ELF-1 (cell line): ENCODE data around the gene NHERF2.

Experiments
- DNase-seq: peaks from one replicate; pipeline ENCODE4 v3.0.0-alpha.2; 2016; ENCODE audit warnings: low read depth, low spot score

The NHERF2 gene

DNA sequence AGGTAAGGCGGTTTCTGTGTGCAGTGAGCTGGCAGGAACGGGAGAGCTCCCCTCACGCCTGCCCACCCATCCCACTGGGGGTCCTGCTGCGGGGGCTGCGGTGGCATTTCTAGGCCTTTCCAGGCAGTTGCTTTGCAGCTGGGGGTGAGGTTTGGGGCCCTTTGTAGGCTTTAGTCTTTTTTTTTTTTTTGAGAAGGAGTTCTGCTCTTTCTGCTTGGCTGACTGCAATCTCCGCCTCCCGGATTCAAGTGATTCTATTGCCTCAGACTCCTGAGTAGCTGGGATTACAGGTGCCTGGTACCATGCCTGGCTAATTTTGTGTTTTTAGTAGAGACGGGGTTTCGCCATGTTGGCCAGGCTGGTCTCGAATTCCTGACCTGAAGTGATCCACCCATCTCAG is 32.2 kb downstream of the NHERF2 start:
- DNase-seq, result no peak

- DNase-seq, result no peak
These were observed 33.6 kb downstream of the NHERF2 start for GRCh38 chr16:2060346-2060745.

DNA sequence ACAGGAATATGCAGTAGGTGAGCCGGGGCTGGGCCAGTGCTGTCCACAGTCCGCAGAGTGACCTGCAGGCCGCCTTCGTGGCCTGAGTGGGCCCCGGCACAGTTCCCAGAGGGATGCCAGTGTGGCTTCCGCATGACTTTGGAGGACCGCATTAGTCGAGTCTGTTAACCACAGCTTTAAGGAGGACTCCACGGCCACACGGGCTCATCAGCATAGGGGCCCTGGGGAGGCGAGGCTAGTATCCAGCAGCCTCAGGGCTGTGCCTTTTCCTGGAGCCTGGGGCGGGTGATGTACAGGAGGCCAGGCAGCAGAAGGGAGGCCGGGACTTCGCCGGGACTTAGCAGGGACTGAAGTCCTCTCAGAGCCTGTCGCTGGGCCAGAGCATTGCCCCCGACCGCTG is 34.3 kb downstream of the NHERF2 start:
- DNase-seq, result no peak

DNA sequence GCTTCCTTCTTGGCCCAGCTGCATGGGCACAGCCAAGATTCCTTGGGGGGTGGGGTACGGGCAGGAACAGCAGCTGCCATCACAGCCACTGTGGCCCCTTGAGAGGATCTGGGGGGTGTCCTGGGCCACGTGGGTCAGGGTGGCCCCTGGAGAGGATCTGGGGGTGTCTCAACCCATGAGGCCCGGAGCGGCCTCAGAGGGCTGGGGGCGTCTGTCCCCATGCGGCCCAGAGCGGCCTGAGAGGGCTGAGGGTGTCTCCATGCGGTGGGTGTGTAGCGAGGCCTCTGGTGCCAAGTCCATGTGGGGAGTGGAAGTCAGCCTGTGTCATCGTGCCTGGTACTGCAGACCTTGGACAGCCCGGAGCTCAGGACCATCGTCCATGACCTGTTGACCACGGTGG is 34.8 kb downstream of the NHERF2 start:
- no peak for DNase-seq

GRCh38 chr16:2062801-2063200 is 36.1 kb downstream of the NHERF2 start:
- no peak for DNase-seq

DNA sequence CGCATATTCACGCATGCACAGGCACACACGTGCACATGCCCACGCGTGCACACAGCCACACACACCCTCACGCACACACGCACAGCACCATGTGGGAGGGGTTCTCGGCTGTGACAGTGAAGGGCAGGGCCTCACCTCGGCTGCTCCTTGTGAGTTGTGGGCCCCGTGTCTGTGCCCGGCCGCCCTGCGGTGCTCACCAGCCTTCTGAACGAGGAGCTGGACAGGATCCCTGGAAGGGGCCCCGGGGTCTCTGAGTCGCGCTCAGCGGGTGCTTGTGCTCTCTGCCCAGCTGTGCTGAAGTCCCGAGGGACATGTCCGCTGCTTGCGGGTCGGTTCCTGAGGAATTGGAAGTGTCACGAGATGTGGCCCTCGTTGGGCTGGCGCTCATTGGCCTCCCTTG is 37.2 kb downstream of the NHERF2 start:
- DNase-seq, result no peak

GRCh38 chr16:2064368-2064945 is 37.8 kb downstream of the NHERF2 start:
- DNase-seq, result no peak

DNA sequence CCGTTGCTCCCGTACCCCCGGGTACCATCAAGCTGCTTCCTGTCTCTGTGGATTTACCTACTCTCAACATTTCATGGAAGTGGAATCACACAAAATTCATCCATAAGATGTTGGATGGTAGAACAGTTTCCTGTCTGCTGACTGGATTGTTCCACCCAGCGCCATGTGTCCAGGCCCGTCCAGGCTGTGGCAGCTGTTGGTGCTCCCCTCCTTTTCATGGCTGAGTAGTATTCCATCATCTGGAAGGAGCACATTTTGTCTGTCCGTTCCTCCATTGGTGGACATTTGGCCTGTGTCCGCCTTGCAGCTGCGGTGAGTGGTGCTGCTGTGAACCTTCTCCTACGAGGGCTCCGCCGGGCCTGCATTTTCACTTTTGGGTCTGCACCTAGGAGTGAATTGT is 39.4 kb downstream of the NHERF2 start:
- no peak for DNase-seq

- no peak for DNase-seq
These were observed 44.1 kb downstream of the NHERF2 start for GRCh38 chr16:2070576-2071453.

GRCh38 chr16:2071454-2072202 is 44.9 kb downstream of the NHERF2 start:
- DNase-seq, result no peak

DNA sequence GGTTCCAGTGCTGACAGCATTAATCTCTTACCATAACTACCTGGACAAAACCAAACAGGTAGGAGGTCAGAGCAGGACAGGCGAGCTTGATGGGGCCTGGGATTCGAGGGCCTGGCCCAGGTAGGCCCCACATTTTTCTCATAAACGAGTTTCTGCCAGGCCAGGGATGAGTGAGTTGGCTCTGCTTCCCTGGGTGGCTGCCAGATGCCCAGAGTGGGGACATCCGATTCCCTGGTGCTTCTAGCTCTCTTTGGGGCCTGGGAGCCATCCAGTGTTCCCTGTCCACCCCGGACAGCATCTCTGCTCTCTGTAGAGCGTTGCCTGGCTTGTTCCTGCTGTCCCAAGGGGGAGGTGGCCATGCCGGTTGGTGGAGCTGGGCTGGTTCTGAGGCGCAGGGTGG is 46.2 kb downstream of the NHERF2 start:
- no peak for DNase-seq

DNA sequence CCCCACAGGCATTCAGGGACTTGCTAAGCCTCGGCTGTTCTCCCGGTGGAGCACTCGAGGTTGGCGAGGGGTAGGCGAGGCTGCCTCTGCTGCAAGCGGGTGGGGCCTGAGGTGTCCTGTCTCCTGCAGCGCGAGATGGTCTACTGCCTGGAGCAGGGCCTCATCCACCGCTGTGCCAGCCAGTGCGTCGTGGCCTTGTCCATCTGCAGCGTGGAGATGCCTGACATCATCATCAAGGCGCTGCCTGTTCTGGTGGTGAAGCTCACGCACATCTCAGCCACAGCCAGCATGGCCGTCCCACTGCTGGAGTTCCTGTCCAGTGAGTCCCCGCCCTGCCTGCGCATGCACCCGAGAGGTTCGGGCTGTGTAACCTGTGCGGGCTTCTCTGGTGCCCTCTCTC is 47.4 kb downstream of the NHERF2 start:
- DNase-seq, result no peak

- DNase-seq, result no peak
These were observed 48.9 kb downstream of the NHERF2 start for GRCh38 chr16:2075631-2076030.

DNA sequence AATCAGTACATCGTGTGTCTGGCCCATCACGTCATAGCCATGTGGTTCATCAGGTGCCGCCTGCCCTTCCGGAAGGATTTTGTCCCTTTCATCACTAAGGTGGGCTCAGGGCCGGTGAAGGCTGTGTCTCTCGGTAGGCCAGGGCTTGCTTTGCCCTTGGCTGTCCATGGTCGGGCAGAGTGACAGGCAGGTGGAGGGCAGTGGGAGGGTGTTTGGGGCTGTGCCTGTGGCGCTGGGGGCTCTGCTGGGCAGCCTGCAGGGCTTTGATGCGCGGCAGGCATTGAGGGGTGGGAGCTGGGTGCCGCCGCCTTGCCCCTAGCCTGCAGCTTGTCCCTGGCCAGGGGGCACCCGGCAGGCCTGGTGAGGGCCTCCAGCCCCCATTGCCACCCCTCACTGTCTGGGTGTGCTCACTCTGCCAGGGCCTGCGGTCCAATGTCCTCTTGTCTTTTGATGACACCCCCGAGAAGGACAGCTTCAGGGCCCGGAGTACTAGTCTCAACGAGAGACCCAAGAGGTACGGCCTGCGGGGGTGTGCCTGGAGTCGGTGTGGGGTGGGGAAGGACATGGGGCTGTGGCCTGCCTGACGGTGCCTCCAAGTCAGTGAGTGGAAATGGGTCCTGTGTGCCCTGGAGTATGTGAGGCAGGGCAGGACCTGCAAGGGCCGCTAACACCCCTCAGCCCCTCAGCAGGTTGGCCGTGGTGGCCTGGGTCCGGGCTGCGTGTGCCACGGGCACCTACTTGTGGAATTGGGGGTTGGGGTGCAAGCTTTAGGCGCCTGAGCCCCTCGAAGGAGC is 49.6 kb downstream of the NHERF2 start:
- no peak for DNase-seq

DNA sequence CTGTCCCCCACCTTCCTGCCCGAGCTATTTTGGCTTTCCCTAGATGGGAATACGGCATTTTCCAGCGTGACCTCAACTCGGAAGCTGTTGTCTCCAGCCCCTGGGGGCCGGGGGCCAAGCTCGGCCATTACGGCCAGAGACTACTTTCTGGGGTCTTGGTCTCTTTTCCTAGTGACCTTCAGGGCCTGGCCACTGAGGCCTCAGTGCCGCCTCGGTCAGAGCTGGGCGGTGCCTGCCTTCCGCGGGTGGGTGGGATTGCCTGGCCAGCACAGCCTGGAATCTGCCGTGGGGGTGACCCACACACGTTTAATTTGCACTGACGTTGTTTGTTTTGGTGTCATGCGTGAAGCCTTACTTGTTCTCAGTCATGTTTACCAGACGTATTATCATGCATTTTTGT is 50.3 kb downstream of the NHERF2 start:
- no peak for DNase-seq

DNA sequence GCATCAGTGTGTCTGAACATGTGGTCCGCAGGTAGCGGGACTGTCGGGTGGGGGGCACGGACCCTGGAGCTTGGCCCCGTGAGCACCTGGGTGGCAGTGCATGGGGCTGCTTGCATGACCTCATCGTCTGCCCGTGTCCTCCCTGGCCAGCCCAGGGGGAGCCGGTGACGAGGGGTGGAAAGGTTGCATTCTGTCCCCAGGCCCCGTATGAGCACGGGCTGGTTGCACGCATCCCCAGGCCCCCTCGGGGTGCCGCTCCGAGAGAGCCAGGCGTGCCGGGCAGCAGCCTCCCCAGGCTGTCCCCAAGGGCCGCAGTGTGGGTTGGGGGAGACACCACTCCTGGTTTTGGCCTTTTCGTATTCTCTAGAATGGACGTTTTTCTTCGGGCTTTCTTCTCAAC is 51.0 kb downstream of the NHERF2 start:
- no peak for DNase-seq

DNA sequence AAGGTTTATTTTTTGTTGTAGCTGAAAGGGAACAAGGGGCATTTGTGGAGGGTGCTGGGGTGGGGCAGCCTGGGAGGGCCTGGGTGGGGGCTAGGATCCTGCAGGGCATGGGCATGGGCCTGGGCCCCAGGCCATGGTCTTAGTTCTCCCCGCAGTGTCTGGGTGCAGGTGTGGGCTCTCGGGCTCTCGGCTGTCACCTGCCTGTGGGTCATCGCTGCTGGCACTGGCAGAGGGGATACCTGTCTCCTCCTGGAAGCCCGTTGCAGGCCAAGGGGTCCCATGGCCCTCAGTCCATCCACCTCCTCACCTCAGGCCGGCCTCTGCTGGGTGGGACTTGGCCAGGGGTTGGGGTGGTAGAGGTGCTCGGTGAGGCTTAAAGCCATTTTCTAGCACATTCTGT is 51.4 kb downstream of the NHERF2 start:
- DNase-seq, result no peak

- DNase-seq, result no peak
These were observed 52.0 kb downstream of the NHERF2 start for GRCh38 chr16:2078691-2079090.

- no peak for DNase-seq
These were observed 52.7 kb downstream of the NHERF2 start for GRCh38 chr16:2079311-2079800.

DNA sequence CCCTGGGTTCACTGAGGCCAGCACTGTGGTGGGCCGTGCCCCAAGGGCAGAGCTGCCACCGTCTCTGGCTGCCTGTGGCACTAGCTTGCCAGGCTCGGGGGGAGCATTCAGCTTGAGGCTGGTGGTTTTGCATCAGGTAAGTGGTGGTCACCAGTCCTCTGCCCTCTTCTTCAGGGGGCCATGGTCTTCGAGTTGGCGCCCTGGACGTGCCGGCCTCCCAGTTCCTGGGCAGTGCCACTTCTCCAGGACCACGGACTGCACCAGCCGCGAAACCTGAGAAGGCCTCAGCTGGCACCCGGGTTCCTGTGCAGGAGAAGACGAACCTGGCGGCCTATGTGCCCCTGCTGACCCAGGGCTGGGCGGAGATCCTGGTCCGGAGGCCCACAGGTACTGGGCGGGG is 53.3 kb downstream of the NHERF2 start:
- DNase-seq, result no peak

DNA sequence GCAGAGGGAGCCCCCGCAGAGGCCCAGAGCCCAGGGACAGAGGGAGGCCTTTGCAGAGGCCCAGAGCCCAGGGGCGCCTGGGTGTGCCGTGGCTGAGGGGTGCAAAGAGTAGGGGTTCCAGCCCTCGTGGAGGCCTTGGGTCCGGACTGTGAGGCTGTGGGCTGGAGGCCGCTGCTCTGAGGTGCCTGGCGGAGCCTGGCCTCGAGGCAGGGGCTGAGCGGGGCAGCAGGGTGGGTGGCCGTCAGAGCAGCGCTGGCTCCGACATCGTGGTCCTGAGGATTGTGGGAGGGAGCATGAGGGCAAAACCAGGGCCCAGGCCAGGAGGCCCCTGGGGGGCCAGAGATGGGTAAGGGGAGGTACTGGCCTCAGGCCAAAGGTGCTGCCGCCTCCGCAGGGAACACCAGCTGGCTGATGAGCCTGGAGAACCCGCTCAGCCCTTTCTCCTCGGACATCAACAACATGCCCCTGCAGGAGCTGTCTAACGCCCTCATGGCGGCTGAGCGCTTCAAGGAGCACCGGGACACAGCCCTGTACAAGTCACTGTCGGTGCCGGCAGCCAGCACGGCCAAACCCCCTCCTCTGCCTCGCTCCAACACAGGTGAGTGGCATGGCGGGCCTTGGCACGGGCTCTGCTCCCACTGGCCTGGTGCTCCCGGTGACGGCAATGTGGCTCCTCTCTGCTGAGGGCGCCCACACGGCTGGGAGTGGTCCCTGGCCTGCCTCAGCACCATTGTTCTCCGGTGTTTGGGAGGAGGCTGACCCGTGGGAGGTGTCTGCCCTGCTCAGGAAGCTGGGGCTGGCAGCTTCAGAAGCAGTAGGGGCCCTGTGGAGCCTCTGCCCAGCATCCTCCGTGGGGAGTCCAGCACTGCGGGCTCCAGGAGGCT is 54.7 kb downstream of the NHERF2 start:
- no peak for DNase-seq
